Myocyte (in vitro differentiated cells): Measurements from ENCODE around the gene PGRMC1. TPM values are rescaled to one million over a fixed set of nuclear protein-coding genes. Genes with fewer than 3 reads are reported as not detected.
"Not testable (repeated sequence)": the region's sequence is repeated elsewhere in the genome, so short reads cannot be mapped to it uniquely, and the experiment has no call there.

Experiments
- DNase-seq: peaks from one replicate; pipeline ENCODE4 v3.0.0-alpha.2; 2012; ENCODE audit warnings: low read depth
- polyA plus RNA-seq: library from polyadenylated mRNA; unstranded; fragments of >200 nt; gene quantifications from one replicate; pipeline ENCODE4 v1.2.1, GENCODE V29; 2012; ENCODE audit warnings: missing spikeins
- total RNA-seq: library from RNA; depleted of rRNA; stranded (reverse); fragments of >200 nt; gene quantifications from 2 replicates; pipeline ENCODE4 v1.2.3, GENCODE V29; 2014

Gene PGRMC1
- 103 and 108 TPM in 2 replicates for total RNA-seq
- 46.3 TPM for polyA plus RNA-seq

GRCh38 chrX:119235872-119236622, at the start of gene PGRMC1:
TSS of gene PGRMC1 (plus strand) at chrX:119236285. CDS start at chrX:119236364, 79 bp downstream.
- peak; percentile 76 for DNase-seq

- DNase-seq, result no peak
Observed at GRCh38 chrX:119186763-119187162, 49.3 kb upstream of the PGRMC1 start.

GRCh38 chrX:119187298-119187697, 48.8 kb upstream of the PGRMC1 start:
- DNase-seq, result no peak

DNA sequence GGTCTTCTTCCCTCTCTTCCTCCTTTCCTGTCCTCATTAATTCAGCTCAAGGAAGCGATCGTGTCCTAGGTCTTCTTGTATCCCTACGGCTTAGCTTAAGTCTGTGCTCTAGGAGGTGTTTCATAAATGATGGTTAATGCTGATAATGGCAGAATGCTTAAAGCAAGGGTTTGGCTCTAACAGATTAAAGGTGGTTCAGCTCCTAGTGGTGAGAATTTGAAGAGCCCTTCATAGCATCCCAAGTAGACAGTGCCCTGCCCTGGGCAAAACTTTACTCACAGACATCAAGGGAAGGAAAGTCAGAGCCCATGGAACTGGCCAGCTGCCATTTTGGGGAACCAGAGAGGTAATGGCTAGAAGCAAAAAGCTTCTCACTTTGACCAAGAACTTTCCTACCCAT, 47.0 kb upstream of the PGRMC1 start:
- DNase-seq, result no peak

DNA sequence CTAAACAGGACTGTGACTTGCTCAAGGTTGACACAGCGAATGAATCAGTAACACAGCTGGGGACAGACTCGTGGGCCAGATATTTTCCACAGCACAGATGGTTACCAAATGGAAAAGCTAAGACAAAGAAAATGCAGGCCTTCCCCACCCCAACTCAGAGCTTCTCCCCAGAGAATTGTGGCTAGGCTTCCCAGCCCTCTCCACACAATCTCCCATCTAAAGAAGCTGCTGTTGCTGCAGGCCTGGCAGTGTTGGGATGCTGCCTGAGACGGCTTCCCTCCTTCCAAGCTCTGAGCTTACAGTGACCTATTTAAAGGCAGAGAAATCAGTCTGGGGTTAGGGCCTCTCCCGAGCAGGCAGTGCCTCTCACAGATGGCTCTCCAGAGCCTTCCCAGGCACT, 46.5 kb upstream of the PGRMC1 start:
- DNase-seq, result peak; percentile 62

GRCh38 chrX:119190091-119190681, 45.9 kb upstream of the PGRMC1 start:
- DNase-seq, result peak; percentile 1

- peak; percentile 23 for DNase-seq
Observed at GRCh38 chrX:119190831-119191230, 45.3 kb upstream of the PGRMC1 start.

GRCh38 chrX:119194621-119195020, 41.5 kb upstream of the PGRMC1 start:
- peak; percentile 18 for DNase-seq

DNA sequence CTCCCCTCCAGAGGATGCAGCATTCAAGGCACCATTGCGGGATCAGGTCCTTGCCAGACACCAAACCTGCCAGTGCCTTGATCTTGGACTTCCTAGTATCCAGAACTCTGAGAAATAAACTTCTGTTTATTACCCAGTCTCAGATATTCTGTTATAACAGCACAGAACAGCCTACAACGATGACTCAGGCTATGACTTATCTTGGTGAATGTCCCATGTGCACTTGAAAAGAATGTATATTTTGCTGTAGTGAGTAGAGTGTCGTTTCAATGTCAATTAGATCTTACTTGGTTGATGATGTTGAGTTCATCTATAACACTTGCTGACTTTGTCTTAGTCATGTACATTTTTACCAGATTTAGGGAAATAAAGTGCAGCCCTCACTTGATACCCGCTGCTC, 34.5 kb upstream of the PGRMC1 start:
- no peak for DNase-seq

DNA sequence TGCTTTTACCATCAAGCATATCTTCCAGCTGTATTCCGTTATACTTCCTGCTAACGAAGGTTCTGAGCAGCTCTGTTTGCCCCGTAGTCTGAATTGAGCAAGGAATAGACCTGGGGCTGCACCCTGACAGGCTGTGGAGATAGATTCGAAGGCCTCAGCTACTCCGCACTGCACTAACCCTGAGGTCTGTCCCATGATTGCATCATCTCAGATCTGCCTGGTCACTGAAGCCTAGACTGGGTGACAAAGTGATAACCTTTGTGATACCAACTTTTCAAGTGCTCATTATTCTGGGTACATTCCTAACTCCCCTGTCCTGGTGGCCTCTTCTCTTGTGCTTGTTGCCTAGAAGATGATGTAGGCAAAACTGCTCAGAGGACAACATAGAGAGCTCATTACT, 29.9 kb upstream of the PGRMC1 start:
- no peak for DNase-seq

- not testable (repeated sequence) for DNase-seq
Observed at GRCh38 chrX:119207483-119207882, 28.6 kb upstream of the PGRMC1 start.

- DNase-seq, result no peak
Observed at GRCh38 chrX:119208401-119209057, 27.6 kb upstream of the PGRMC1 start.

DNA sequence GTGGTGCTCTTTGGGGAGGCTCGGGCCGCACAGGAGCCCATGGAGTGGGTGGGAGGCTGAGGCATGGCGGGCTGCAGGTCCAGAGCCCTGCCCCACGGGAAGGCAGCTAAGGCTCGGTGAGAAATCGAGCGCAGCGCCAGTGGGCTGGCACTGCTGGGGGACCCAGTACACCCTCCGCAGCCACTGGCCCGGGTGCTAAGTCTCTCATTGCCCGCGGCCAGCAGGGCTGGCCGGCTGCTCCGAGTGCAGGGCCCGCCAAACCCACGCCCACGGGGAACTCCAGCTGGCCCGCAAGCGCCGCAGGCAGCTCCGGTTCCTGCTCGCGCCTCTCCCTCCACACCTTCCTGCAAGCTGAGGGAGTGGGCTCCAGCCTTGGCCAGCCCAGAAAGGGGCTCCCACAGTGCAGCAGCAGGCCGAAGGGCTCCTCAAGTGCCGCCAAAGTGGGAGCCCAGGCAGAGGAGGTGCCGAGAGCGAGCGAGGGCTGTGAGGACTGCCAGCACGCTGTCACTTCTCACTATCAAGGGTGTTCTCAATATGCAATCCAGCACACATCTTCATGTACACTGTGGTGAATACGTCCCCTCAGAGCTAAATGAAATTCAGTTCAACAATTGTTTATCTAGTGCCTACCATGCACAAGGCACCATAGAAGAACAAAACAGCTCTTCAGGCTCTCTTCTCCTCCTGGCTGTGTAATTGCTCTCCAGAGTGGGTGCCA, 25.0 kb upstream of the PGRMC1 start:
- not testable (repeated sequence) for DNase-seq

DNA sequence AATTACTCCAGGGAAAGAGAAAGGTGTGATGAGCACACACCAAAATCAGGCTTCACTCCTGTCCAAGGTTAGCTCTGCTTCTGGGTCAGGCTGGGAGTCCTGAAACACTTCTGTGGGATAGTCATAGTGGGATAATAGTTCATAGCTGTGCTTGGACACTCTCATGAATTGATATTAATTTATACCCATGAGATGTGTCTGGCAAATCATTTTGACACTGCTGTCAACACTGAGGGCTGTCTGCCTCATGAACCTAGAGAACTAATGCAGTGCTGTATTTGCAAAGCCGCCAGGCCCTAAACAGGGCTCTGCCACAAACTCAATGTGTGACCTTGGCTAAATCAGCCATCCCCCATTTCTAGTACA, 24.5 kb upstream of the PGRMC1 start:
- no peak for DNase-seq

DNA sequence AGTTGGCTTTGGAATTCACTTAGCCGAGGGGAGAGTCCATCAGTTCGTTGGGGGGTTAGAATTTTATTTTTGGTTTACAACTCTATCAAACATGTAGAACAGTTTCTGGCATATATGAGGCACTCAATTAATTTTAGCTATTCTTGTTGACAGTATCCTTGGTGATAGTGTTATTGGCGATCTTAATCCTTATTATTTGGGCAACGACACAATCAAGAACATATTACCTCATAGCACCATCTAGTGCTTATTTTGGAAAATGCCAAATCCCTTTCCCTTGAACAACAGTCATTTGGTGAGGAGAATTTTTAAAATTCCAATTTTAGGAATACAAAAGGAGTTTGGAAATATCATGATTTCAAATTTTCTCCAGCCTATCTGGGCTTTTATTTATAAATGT, 17.9 kb upstream of the PGRMC1 start:
- peak; percentile 18 for DNase-seq

DNA sequence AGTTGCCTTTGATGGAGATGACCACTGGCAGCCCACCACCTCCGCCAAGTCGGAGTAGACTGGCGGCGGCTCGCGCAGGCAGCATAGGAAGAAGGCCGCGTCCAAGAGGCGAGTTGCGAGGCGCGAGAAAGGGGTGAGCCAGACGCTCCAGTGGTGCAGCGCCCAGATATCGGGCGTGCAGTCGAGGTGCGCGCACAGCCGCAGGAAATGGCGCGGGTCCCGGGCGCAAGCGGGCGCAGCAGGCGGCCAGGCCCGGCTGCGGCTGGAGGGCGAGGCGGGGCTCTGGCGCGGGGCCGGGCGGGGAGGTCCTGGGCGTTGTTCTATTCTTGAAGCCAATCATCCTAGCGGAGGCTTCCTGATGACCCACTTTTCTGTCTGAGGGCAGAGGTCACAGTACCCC, 13.2 kb upstream of the PGRMC1 start:
- DNase-seq, result no peak

GRCh38 chrX:119223783-119224182, 12.3 kb upstream of the PGRMC1 start:
- DNase-seq, result no peak

GRCh38 chrX:119226446-119226845, 9.6 kb upstream of the PGRMC1 start:
- no peak for DNase-seq

DNA sequence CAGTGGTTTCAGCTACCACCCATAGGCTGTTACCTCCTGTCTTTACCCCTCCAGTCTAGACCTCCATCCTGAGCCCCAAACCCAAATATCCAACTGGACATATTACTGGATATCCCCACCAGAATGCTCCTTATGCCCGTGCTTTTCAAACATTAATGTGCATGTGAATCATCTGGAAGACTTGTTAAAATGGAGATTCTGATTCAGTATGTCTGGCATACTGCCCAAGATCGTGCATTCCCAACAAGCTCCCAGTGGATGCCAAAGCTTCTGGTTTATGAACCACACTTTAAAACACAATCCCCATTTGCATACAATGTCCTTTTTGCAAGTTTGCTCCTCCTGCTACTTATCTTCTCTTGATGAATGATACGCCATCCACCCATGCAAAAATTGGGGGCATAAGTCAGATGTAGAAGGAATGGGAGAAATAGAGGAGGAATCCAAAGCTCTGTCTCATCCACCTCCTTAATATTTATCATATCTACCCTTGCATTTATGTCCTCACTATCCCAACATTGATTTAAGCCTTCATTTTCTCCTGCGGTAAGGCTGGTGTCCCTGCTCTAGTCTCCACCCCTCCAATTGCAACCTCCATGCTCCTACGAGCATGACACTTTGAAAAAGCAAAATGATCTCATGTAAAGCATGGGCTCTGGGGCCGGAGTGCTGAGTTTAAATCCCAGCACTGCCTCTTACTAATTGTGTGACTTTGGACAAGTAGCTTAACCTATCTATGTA, 7.4 kb upstream of the PGRMC1 start:
- DNase-seq, result peak; percentile 75

GRCh38 chrX:119229253-119229615, 6.9 kb upstream of the PGRMC1 start:
- DNase-seq, result no peak

DNA sequence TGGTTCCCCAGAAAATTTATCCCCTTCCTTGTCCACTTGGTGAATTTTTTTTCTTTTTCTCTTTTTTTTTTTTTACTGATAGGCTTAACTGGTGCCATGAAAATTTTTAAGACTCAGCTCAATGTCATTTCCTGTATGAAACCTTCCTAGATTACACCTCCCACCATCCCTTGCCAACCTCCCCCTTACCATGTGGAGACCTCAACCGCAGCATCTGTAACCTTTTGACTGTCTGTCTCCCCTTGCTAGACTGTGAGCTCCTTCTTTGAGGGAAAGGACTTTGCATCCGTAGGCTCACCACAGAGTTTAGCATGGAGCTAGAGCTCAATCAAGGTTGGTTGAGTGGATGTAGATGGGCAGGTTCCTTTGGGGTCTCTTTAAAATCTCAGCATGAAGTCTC, 5.2 kb upstream of the PGRMC1 start:
- DNase-seq, result no peak
